SIG-M5 (cell line): ENCODE measurements around the gene BRAF.
"Not testable (repeated sequence)": the region's sequence is repeated elsewhere in the genome, so short reads cannot be mapped to it uniquely, and the experiment has no call there.

Experiments used
- DNase-seq: peaks from one replicate; lab custom pipeline; 2025; lab: John Stamatoyannopoulos, UW

BRAF gene

GRCh38 chr7:140924821-140925421 is at the start of gene BRAF:
Gene BRAF (minus strand): TSS chr7:140924929. CDS start chr7:140924703, 226 bp downstream.
- no peak for DNase-seq

GRCh38 chr7:140972876-140973829 is 48.4 kb upstream of the BRAF start:
- DNase-seq, result no peak

GRCh38 chr7:140972344-140972743 is 47.6 kb upstream of the BRAF start:
- DNase-seq, result no peak

- DNase-seq, result no peak
Measured at GRCh38 chr7:140967438-140967837, 42.7 kb upstream of the BRAF start.

GRCh38 chr7:140966561-140967233 is 42.0 kb upstream of the BRAF start:
- no peak for DNase-seq

- DNase-seq, result no peak
Measured at GRCh38 chr7:140961117-140961516, 36.4 kb upstream of the BRAF start.

- not testable (repeated sequence) for DNase-seq
Measured at GRCh38 chr7:140956997-140957396, 32.3 kb upstream of the BRAF start.

GRCh38 chr7:140945940-140946339 is 21.2 kb upstream of the BRAF start:
- DNase-seq, result no peak

- DNase-seq, result not testable (repeated sequence)
Measured at GRCh38 chr7:140942242-140942641, 17.5 kb upstream of the BRAF start.

GRCh38 chr7:140940898-140941297 is 16.2 kb upstream of the BRAF start:
- no peak for DNase-seq

GRCh38 chr7:140937702-140938264 is 13.1 kb upstream of the BRAF start:
- DNase-seq, result no peak

GRCh38 chr7:140928491-140929309 is 4.0 kb upstream of the BRAF start:
- no peak for DNase-seq

- DNase-seq, result not testable (repeated sequence)
Measured at GRCh38 chr7:140927945-140928344, 3.2 kb upstream of the BRAF start.

- no peak for DNase-seq
Measured at GRCh38 chr7:140927351-140927750, 2.6 kb upstream of the BRAF start.

GRCh38 chr7:140926021-140926817 is 1.5 kb upstream of the BRAF start:
- DNase-seq, result no peak

GRCh38 chr7:140924019-140924820 is 509 bp downstream of the BRAF start:
- DNase-seq, result no peak

GRCh38 chr7:140923358-140924006 is 1.2 kb downstream of the BRAF start:
- DNase-seq, result no peak

- no peak for DNase-seq
Measured at GRCh38 chr7:140922741-140923345, 1.9 kb downstream of the BRAF start.

- DNase-seq, result no peak
Measured at GRCh38 chr7:140920745-140921144, 4.0 kb downstream of the BRAF start.
